ENCODE results near the gene NRSN1.

- no peak for TF ChIP-seq CTCF (IDR thresholded peaks at IDR 0.05)
- no peak for TF ChIP-seq POLR2A (IDR thresholded peaks at IDR 0.05)
These were observed 60.3 kb downstream of the NRSN1 start for GRCh38 chr6:24186349-24186748.

Measured in prostate gland (tissue), 2 donors.